Endothelial cell of umbilical vein (primary cell): Measurements from ENCODE around the gene ACAD9. TPM values are rescaled to one million over a fixed set of nuclear protein-coding genes. Genes with fewer than 3 reads are reported as not detected.

ENCODE experiments used
- BruUV-seq: library from RNA; stranded (reverse); fragments of 400-500 nt; replicated peaks from 2 replicates; lab custom pipeline; 2021; lab: Mats Ljungman, UMichigan
- CTCF ChIA-PET: fragments of 300-600, 350-600 bp; sonication (Branson Sonifier 250); formaldehyde crosslinking; loops from one replicate; lab custom pipeline; 2021; ENCODE audit warnings: antibody characterized with exemption, inconsistent platforms; lab: Charles Lee
- POLR2A ChIA-PET: fragments of 300-600, 350-600 bp; sonication (Branson Sonifier 250); formaldehyde crosslinking; loops from one replicate; lab custom pipeline; 2021; ENCODE audit warnings: antibody characterized with exemption, inconsistent platforms; lab: Charles Lee
- DNase-seq: peaks from one replicate; pipeline ENCODE4 v3.0.0-alpha.2; 2011; ENCODE audit warnings: low read depth, low spot score
- FAIRE-seq: peaks from 2 replicates; lab custom pipeline; 2011; peaks lifted over from hg19 to GRCh38; lab: Jason Lieb, UNC
- H2AFZ ChIP-seq: 2 replicates; pipeline ENCODE4 v1.6.0; 2012; ENCODE audit warnings: low read depth, low read length, control low read depth, inconsistent platforms
- H3K27ac ChIP-seq: 2 replicates; pipeline ENCODE4 v1.5.1; 2011; ENCODE audit warnings: low read depth, mild to moderate bottlenecking, control low read depth, low read length, moderate library complexity; ENCODE audit not compliant: insufficient read depth
- H3K27me3 ChIP-seq, 2 experiments: 2 replicates each; pipeline versions ENCODE4 v1.6.0 to v1.6.1; 2011; ENCODE audit warnings: low read length in 2 of 2, mixed read lengths in 1 of 2; ENCODE audit not compliant: control insufficient read depth in 2 of 2, insufficient read depth in 2 of 2
- H3K36me3 ChIP-seq, 2 experiments: 2 replicates in 1 of 2; 3 replicates in 1 of 2; pipeline ENCODE4 v1.5.1; 2011; ENCODE audit warnings: low read length in 2 of 2, mild to moderate bottlenecking in 1 of 2, moderate library complexity in 1 of 2; ENCODE audit not compliant: control insufficient read depth in 2 of 2, insufficient read depth in 2 of 2; ENCODE audit errors: extremely low read depth in 1 of 2
- H3K4me1 ChIP-seq: 3 replicates; pipeline ENCODE4 v1.5.1; 2011; ENCODE audit warnings: mild to moderate bottlenecking, low read length; ENCODE audit not compliant: control insufficient read depth, insufficient read depth; ENCODE audit errors: extremely low read depth
- H3K4me2 ChIP-seq: 2 replicates; pipeline ENCODE4 v1.6.1; 2011; ENCODE audit warnings: low read length, control low read depth, mixed read lengths; ENCODE audit not compliant: insufficient read depth
- H3K4me3 ChIP-seq, 3 experiments: fragments of 200-600 bp in 1 of 3; sonication (generic), shearing (Covaris generic) in 1 of 3; replicated peaks in 1 of 3; 2 replicates each; pipeline ENCODE4 v1.5.1; 2011 to 2016; ENCODE audit warnings: control low read depth in 3 of 3, low read length in 3 of 3, mild to moderate bottlenecking in 2 of 3, inconsistent platforms in 1 of 3, low read depth in 1 of 3, moderate library complexity in 1 of 3; ENCODE audit not compliant: insufficient read depth in 1 of 3
- H3K79me2 ChIP-seq: 2 replicates; pipeline ENCODE4 v1.6.0; 2012; ENCODE audit warnings: low read length, inconsistent platforms; ENCODE audit not compliant: control insufficient read depth, insufficient read depth
- H3K9ac ChIP-seq: replicated peaks from 2 replicates; pipeline ENCODE3; 2011; ENCODE audit warnings: low read length, control low read depth; ENCODE audit not compliant: insufficient read depth; ENCODE audit errors: extremely low read depth
- H3K9me1 ChIP-seq: replicated peaks from 3 replicates; pipeline ENCODE4 v1.6.0; 2011; ENCODE audit warnings: mild to moderate bottlenecking, low read length; ENCODE audit not compliant: control insufficient read depth, insufficient read depth; ENCODE audit errors: extremely low read depth
- H3K9me3 ChIP-seq: replicated peaks from 2 replicates; pipeline ENCODE4 v1.5.1; 2012; ENCODE audit warnings: low read length, inconsistent platforms; ENCODE audit not compliant: control insufficient read depth, insufficient read depth
- H4K20me1 ChIP-seq: replicated peaks from 2 replicates; pipeline ENCODE3; 2011; ENCODE audit warnings: mild to moderate bottlenecking, low read length; ENCODE audit not compliant: control insufficient read depth, insufficient read depth; ENCODE audit errors: extremely low read depth
- CTCF ChIP-seq, 2 donors: IDR thresholded peaks; 1 replicate in 1 of 2; 2 replicates in 1 of 2; pipeline ENCODE4 v1.5.1; 2011; ENCODE audit warnings: low read length in 2 of 2, mild to moderate bottlenecking in 2 of 2, moderate library complexity in 2 of 2, control low read depth in 1 of 2, inconsistent platforms in 1 of 2, low read depth in 1 of 2; ENCODE audit not compliant: insufficient read depth in 1 of 2; ENCODE audit errors: extremely low read depth in 1 of 2
- EZH2 ChIP-seq: IDR thresholded peaks from 2 replicates; pipeline ENCODE4 v1.6.1; 2012; ENCODE audit warnings: borderline replicate concordance, low read depth, mild to moderate bottlenecking, moderate library complexity, low read length, inconsistent platforms; ENCODE audit not compliant: severe bottlenecking
- FOS ChIP-seq: IDR thresholded peaks from 2 replicates; pipeline ENCODE4 v1.6.1; 2011; ENCODE audit warnings: mild to moderate bottlenecking, low read length, moderate library complexity, borderline replicate concordance; ENCODE audit not compliant: insufficient read depth
- GATA2 ChIP-seq: IDR thresholded peaks from 2 replicates; pipeline ENCODE4 v1.7.0; 2011; ENCODE audit warnings: low read depth, mild to moderate bottlenecking, moderate library complexity, mixed read lengths, low read length; ENCODE audit not compliant: insufficient read length, insufficient read depth
- JUN ChIP-seq: IDR thresholded peaks from 2 replicates; pipeline ENCODE4 v1.6.1; 2011; ENCODE audit warnings: borderline replicate concordance, low read depth; ENCODE audit not compliant: insufficient read length, insufficient read depth
- MYC ChIP-seq: IDR thresholded peaks from one replicate; pipeline ENCODE4 v1.6.1; 2011; ENCODE audit warnings: mild to moderate bottlenecking, low read depth, low read length
- POLR2A ChIP-seq: IDR thresholded peaks from 2 replicates; pipeline ENCODE4 v1.6.1; 2012; ENCODE audit warnings: low read depth, mild to moderate bottlenecking, control low read depth, low read length
- POLR2AphosphoS5 ChIP-seq: IDR thresholded peaks from 2 replicates; pipeline ENCODE4 v1.6.1; 2012; ENCODE audit warnings: low read depth, mild to moderate bottlenecking, control low read depth, low read length, moderate library complexity; ENCODE audit not compliant: insufficient read depth
- dilution Hi-C: fragments of 300-500 bp; cut with MboI; formaldehyde crosslinking; loops from one replicate; pipeline ENCODE4 v1.15.0; 2019; ENCODE audit warnings: low sequenced_read_pairs; ENCODE audit not compliant: extremely low pct_ligation_motif_present
- intact Hi-C: fragments of 100-400 bp; cut with micrococcal nuclease; formaldehyde crosslinking; loops from one replicate; pipeline ENCODE4 v1.10.0; 2022
- polyA plus RNA-seq, 4 experiments: library from polyadenylated mRNA; depleted of rRNA in 3 of 4; stranded (reverse) in 3 of 4; unstranded in 1 of 4; fragments of >200 nt; gene quantifications; 2 replicates each; pipeline versions ENCODE4 v1.2.1 to v1.2.3, GENCODE V29; 2011 to 2012; ENCODE audit warnings: missing spikeins in 1 of 4
- total RNA-seq: library from RNA; stranded (reverse); gene quantifications from 2 replicates; pipeline ENCODE4 v1.2.3, GENCODE V29; 2021
- TF ChIP-seq, protein P1 (sequence below): IDR thresholded peaks from 2 replicates; pipeline ENCODE4 v1.6.1; 2011; ENCODE audit not compliant: insufficient read depth, insufficient read length

Gene ACAD9
- total and polyA plus RNA-seq, 2 donors (not counting 3 experiments of a cell fraction or from before 2014, with no cell fraction given), result 58.6 to 65.8 TPM

DNA sequence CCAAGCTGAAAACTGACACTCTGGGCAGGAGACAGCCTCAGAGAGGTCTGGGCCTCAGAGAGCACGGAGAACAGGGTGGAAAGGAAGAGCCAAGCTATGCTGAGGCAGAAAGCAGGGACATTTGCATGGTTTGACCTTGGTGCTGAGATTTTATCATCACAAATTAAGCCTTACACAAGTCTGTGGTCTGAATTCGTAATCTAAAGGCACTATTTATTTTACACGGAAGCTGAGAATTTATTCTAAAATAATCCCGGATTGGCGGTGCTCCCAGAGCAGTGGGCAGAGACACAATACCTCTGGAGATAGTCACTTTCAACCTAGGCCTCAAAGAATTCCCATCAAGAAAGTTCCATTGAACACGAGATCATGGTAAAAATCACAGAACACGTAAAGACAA lies 67.0 kb downstream of the ACAD9 start:
- CTCF ChIA-PET, result interaction anchor here (0.9 to 1.5 kb wide), 2 partner anchors 9 to 24 kb away, joined by 3 to 5 read pairs; no protein-coding TSS in a partner anchor

More for the DNA sequence above, 67.0 kb downstream of the ACAD9 start:
- Histone ChIP-seq H3K9ac (no peak overlapping the region), H3K27ac (no peak overlapping the region), H3K9me1 (no peaks in the 10 kb centered on the region), H3K4me2 (no peak overlapping the region), H2AFZ (no peak overlapping the region), H3K4me3 (no peak overlapping the region), H3K9me3 (no peaks in the 10 kb centered on the region), H3K79me2 (no peaks in the 10 kb centered on the region), H4K20me1 (no peaks in the 10 kb centered on the region), H3K27me3 (peaks cover 0 to 4% of the 10 kb centered on the region in 2 experiments), H3K4me1 (no peaks in the 10 kb centered on the region), H3K36me3 (no peaks in the 10 kb centered on the region)
- TF ChIP-seq CTCF (IDR thresholded peaks at IDR 0.05; ENCODE audit: extremely low read depth in 1 of 2, insufficient read depth in 1 of 2, low read depth in 1 of 2, low read length in 2 of 2) (no peak), MYC (no peak), EZH2 (no peak), JUN (no peak), FOS (no peak), POLR2AphosphoS5 (no peak), GATA2 (no peak), POLR2A (no peak)
- TF ChIP-seq, protein P1, sequence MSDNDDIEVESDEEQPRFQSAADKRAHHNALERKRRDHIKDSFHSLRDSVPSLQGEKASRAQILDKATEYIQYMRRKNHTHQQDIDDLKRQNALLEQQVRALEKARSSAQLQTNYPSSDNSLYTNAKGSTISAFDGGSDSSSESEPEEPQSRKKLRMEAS, result no peak
- POLR2A ChIA-PET, result no interaction called here
- DNase-seq, result no peak
- FAIRE-seq, result no peak
- no TSS peak for BruUV-seq
- intact Hi-C loops (no loop called here), dilution Hi-C loops (no loop called here)
